Measurements from ENCODE around the gene CYP27C1.
A peak's percentile ranks its signal among the peaks of the same experiment; 100 is the strongest.

The CYP27C1 gene

GRCh38 chr2:127191331-127192219 lies 28.5 kb downstream of the CYP27C1 start:
- no peak for DNase-seq

- DNase-seq: no peak
These were observed 31.3 kb downstream of the CYP27C1 start for GRCh38 chr2:127188797-127189196.

- DNase-seq: no peak
These were observed 32.3 kb downstream of the CYP27C1 start for GRCh38 chr2:127187831-127188230.

GRCh38 chr2:127187081-127187775 lies 32.9 kb downstream of the CYP27C1 start:
- DNase-seq: no peak

GRCh38 chr2:127185705-127186104 lies 34.4 kb downstream of the CYP27C1 start:
- no peak for DNase-seq

- no peak for DNase-seq
These were observed 35.0 kb downstream of the CYP27C1 start for GRCh38 chr2:127185093-127185492.

GRCh38 chr2:127183771-127184170 lies 36.3 kb downstream of the CYP27C1 start:
- DNase-seq: no peak

GRCh38 chr2:127182626-127183458 lies 37.3 kb downstream of the CYP27C1 start:
- no peak for DNase-seq

GRCh38 chr2:127181851-127182250 lies 38.2 kb downstream of the CYP27C1 start:
- DNase-seq: no peak

- DNase-seq: no peak
These were observed 40.3 kb downstream of the CYP27C1 start for GRCh38 chr2:127179766-127180165.

- DNase-seq: no peak
These were observed 42.4 kb downstream of the CYP27C1 start for GRCh38 chr2:127177617-127178263.

GRCh38 chr2:127176371-127177311 lies 43.5 kb downstream of the CYP27C1 start:
- DNase-seq: peak; percentile 48

- DNase-seq: no peak
These were observed 44.2 kb downstream of the CYP27C1 start for GRCh38 chr2:127175751-127176354.

- peak; percentile 23 for DNase-seq
These were observed 44.9 kb downstream of the CYP27C1 start for GRCh38 chr2:127175041-127175721.

- DNase-seq: no peak
These were observed 45.5 kb downstream of the CYP27C1 start for GRCh38 chr2:127174640-127175039.

- no peak for DNase-seq
These were observed 46.0 kb downstream of the CYP27C1 start for GRCh38 chr2:127174136-127174535.

GRCh38 chr2:127173057-127173456 lies 47.0 kb downstream of the CYP27C1 start:
- no peak for DNase-seq

GRCh38 chr2:127172306-127172705 lies 47.8 kb downstream of the CYP27C1 start:
- DNase-seq: no peak

GRCh38 chr2:127170452-127171197 lies 49.5 kb downstream of the CYP27C1 start:
- DNase-seq: no peak

- DNase-seq: no peak
These were observed 50.1 kb downstream of the CYP27C1 start for GRCh38 chr2:127170021-127170420.
